Measurements from ENCODE around the gene MEI1. TPM values are rescaled to one million over a fixed set of nuclear protein-coding genes. Genes with fewer than 3 reads are reported as not detected.

MEI1 gene
- total RNA-seq, 1 experiment from 2014 or later: 0.35 TPM

- TF ChIP-seq USF2 (CRISPR knock-in tag; IDR thresholded peaks at IDR 0.05): no peak
Measured at GRCh38 chr22:41739576-41739975, 40.3 kb downstream of the MEI1 start (continued).

DNA sequence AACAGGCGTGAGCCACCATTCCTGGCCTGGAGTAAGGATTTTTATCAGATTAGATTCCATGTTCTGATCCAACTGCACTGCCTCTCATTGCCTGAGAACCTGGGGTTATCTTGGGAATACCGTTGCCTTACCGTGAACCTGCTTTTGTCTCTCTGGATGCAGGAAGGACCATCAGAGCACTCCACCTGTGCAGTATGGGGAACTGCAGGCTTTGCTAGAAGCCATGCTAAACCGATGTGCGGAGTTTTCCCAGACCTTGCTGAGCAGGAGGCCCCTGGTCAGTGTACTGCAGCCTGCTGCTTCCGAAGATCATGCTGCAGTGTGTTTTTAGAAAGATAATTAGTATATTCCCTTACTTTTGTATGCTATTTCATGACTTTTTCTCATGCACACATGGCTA, 43.6 kb downstream of the MEI1 start:
- ATAC-seq (peak; percentile 71), DNase-seq (ENCODE audit: low spot score) (peak; percentile 36)
- no peaks in the 10 kb centered on the region for H3K9me3 Mint-ChIP-seq
- CTCF ChIA-PET: interaction anchor here (0.8 to 1.3 kb wide), 4 partner anchors 12 to 76 kb away, joined by 3 to 8 read pairs (median 5); no protein-coding TSS in a partner anchor
- H3K27ac Mint-ChIP-seq: no peak overlapping the region
- no peaks in the 10 kb centered on the region for H3K36me3 Mint-ChIP-seq
- H3K4me3 Mint-ChIP-seq: no peak overlapping the region
- TF ChIP-seq ZNF138 (CRISPR knock-in tag; conservative IDR thresholded peaks at IDR 0.05) (no peak), RORB (CRISPR knock-in tag; IDR thresholded peaks at IDR 0.05) (no peak), OVOL2 (CRISPR knock-in tag; IDR thresholded peaks at IDR 0.05; ENCODE audit: borderline replicate concordance) (no peak), EMX1 (CRISPR knock-in tag; IDR thresholded peaks at IDR 0.05) (no peak), ARID4B (CRISPR knock-in tag; IDR thresholded peaks at IDR 0.05; ENCODE audit: borderline replicate concordance) (no peak), MYBL2 (CRISPR knock-in tag; IDR thresholded peaks at IDR 0.05) (no peak), TP53 (CRISPR knock-in tag; IDR thresholded peaks at IDR 0.05) (no peak), FOXJ3 (CRISPR knock-in tag; IDR thresholded peaks at IDR 0.05; ENCODE audit: borderline replicate concordance) (no peak)
- TF ChIP-seq, protein P1, sequence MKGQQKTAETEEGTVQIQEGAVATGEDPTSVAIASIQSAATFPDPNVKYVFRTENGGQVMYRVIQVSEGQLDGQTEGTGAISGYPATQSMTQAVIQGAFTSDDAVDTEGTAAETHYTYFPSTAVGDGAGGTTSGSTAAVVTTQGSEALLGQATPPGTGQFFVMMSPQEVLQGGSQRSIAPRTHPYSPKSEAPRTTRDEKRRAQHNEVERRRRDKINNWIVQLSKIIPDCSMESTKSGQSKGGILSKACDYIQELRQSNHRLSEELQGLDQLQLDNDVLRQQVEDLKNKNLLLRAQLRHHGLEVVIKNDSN (CRISPR knock-in tag; IDR thresholded peaks at IDR 0.05): no peak
- TF ChIP-seq, protein P2, sequence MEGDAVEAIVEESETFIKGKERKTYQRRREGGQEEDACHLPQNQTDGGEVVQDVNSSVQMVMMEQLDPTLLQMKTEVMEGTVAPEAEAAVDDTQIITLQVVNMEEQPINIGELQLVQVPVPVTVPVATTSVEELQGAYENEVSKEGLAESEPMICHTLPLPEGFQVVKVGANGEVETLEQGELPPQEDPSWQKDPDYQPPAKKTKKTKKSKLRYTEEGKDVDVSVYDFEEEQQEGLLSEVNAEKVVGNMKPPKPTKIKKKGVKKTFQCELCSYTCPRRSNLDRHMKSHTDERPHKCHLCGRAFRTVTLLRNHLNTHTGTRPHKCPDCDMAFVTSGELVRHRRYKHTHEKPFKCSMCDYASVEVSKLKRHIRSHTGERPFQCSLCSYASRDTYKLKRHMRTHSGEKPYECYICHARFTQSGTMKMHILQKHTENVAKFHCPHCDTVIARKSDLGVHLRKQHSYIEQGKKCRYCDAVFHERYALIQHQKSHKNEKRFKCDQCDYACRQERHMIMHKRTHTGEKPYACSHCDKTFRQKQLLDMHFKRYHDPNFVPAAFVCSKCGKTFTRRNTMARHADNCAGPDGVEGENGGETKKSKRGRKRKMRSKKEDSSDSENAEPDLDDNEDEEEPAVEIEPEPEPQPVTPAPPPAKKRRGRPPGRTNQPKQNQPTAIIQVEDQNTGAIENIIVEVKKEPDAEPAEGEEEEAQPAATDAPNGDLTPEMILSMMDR (IDR thresholded peaks at IDR 0.05): no peak
- POLR2A ChIA-PET: no interaction called here
- H3K27me3 Mint-ChIP-seq (ENCODE audit: low read depth): peaks cover 9% of the 10 kb centered on the region
- peaks cover 5% of the 10 kb centered on the region; the same call in 1 of the 2 replicates for H3K4me1 Mint-ChIP-seq

DNA sequence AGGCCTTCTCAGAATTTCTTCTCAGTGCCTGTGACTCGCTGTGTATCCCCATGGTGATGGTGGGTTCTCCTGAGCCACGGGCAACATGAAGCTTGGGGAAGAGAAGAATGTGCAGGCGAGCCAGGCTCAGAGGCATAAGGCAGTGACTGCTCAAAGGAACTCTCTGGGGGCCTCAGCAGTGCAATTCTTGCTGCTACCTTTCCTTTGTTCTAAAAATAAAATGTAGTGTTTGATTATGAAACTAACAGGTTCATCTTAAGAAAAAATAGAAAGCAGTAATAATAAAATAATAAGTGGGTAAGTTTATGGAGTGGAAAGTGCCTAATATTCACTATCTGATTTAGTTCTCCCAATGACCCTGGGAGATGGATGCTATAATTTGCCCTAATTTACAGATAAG, 46.7 kb downstream of the MEI1 start:
- Mint-ChIP-seq H3K36me3 (no peaks in the 10 kb centered on the region), H3K4me1 (no peaks in the 10 kb centered on the region), H3K27me3 (ENCODE audit: low read depth) (peaks cover 7% of the 10 kb centered on the region), H3K27ac (no peak overlapping the region), H3K9me3 (no peaks in the 10 kb centered on the region), H3K4me3 (no peak overlapping the region)
- no peak for TF ChIP-seq HMGA2 (CRISPR knock-in tag; IDR thresholded peaks at IDR 0.05)
- no peak for TF ChIP-seq ZNF396 (CRISPR knock-in tag; IDR thresholded peaks at IDR 0.05; ENCODE audit: borderline replicate concordance)
- TF ChIP-seq EMX1 (CRISPR knock-in tag; IDR thresholded peaks at IDR 0.05): no peak
- no peak for TF ChIP-seq TEAD4 (CRISPR knock-in tag; IDR thresholded peaks at IDR 0.05)
- TF ChIP-seq, protein P3, sequence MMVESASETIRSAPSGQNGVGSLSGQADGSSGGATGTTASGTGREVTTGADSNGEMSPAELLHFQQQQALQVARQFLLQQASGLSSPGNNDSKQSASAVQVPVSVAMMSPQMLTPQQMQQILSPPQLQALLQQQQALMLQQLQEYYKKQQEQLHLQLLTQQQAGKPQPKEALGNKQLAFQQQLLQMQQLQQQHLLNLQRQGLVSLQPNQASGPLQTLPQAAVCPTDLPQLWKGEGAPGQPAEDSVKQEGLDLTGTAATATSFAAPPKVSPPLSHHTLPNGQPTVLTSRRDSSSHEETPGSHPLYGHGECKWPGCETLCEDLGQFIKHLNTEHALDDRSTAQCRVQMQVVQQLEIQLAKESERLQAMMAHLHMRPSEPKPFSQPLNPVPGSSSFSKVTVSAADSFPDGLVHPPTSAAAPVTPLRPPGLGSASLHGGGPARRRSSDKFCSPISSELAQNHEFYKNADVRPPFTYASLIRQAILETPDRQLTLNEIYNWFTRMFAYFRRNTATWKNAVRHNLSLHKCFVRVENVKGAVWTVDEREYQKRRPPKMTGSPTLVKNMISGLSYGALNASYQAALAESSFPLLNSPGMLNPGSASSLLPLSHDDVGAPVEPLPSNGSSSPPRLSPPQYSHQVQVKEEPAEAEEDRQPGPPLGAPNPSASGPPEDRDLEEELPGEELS (CRISPR knock-in tag; IDR thresholded peaks at IDR 0.05): no peak
- ChIA-PET CTCF (interaction anchor here (0.6 to 3.5 kb wide), 25 partner anchors 9 to 367 kb away, joined by 3 to 69 read pairs (median 9); partner anchors contain the start of genes CCDC134, CENPM, MEI1 and SREBF2), POLR2A (no interaction called here)
- ATAC-seq: no peak
- no peak for DNase-seq (ENCODE audit: low spot score)

Measured in WTC11 (cell line).